Epithelial cell of proximal tubule (primary cell): Measurements from ENCODE around the gene PTF1A. TPM values are rescaled to one million over a fixed set of nuclear protein-coding genes. Genes with fewer than 3 reads are reported as not detected.

ENCODE experiments used
- DNase-seq: peaks from one replicate; pipeline ENCODE4 v3.0.0-alpha.2; 2011; ENCODE audit warnings: low read depth
- H3K4me3 ChIP-seq: 2 replicates; pipeline ENCODE4 v1.5.1; 2011; ENCODE audit warnings: low read depth, mild to moderate bottlenecking, low read length
- CTCF ChIP-seq: conservative IDR thresholded peaks from 2 replicates; pipeline ENCODE4 v1.5.1; 2012; ENCODE audit warnings: low read depth, mild to moderate bottlenecking, low read length
- total RNA-seq: library from RNA; depleted of rRNA; stranded (reverse); fragments of >200 nt; gene quantifications from 2 replicates; pipeline ENCODE4 v1.2.3, GENCODE V29; 2015

PTF1A gene
- total RNA-seq, 1 donor from 2014 or later = not detected

- no peak for TF ChIP-seq CTCF
- DNase-seq = no peak
- H3K4me3 ChIP-seq = no peak overlapping the region
Measured at GRCh38 chr10:23199768-23200511, 7.8 kb downstream of the PTF1A start.

DNA sequence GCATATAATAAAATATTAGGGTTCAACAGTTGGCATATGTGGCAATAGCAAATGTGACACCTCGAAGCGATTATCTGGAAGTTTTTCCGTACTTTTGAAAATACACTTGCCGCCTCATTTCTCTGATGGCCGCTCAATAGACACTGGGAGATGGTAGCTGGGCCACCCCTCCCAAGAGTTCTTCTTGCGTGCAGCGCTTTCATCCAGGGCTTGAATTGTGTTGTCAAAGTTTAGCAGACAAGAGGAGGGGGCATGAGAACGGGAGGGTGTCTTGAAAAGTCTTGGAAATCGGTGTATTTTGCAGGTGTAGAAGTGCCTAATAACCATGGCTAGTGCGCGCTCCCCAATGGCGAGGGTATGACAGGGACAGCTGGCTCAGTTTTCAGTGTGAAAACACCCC is 8.5 kb downstream of the PTF1A start:
- no peak for DNase-seq
- H3K4me3 ChIP-seq = no peak overlapping the region
- no peak for TF ChIP-seq CTCF

- no peak overlapping the region for H3K4me3 ChIP-seq
- no peak for TF ChIP-seq CTCF
- no peak for DNase-seq
Measured at GRCh38 chr10:23200997-23201652, 9.0 kb downstream of the PTF1A start.

DNA sequence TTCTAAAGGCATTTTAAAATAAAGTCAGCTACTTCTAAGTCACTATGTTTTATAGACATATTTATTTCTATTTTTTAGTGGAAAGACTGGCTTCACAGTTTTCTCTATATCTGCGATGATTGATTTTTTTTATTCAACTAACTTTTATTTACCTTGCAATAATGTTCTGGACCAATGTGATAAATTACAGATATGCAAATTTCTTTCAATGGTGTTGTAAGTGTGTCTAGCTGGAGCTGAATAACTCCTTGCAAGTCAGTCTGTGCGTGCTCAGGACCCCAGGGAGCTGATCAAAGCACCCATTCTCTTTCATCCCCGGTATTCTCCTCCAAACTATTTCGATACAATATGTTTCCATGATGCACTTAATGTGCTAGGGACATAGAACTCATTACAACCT is 9.7 kb downstream of the PTF1A start:
- DNase-seq = no peak
- TF ChIP-seq CTCF = no peak
- no peak overlapping the region for H3K4me3 ChIP-seq

GRCh38 chr10:23202779-23203178 is 10.7 kb downstream of the PTF1A start:
- no peak for DNase-seq
- H3K4me3 ChIP-seq = no peak overlapping the region
- TF ChIP-seq CTCF = no peak

GRCh38 chr10:23203369-23204325 is 11.5 kb downstream of the PTF1A start:
- H3K4me3 ChIP-seq = no peak overlapping the region
- DNase-seq = no peak
- TF ChIP-seq CTCF = no peak
